Measurements from ENCODE around the gene CRIP1. TPM values are rescaled to one million over a fixed set of nuclear protein-coding genes. Genes with fewer than 3 reads are reported as not detected.

The CRIP1 gene
- total RNA-seq, 1 experiment from 2014 or later = 48.7 TPM

GRCh38 chr14:105478398-105479251 lies 8.1 kb upstream of the CRIP1 start:
- no peaks in the 10 kb centered on the region for H3K36me3 ChIP-seq (ENCODE audit: low read depth, low read length)
- TF ChIP-seq CTCF (conservative IDR thresholded peaks at IDR 0.05; ENCODE audit: low read depth, low read length) = no peak
- no peak overlapping the region for H3K4me2 ChIP-seq (ENCODE audit: low read length)
- H4K20me1 ChIP-seq (ENCODE audit: low read length) = no peaks in the 10 kb centered on the region
- no peaks in the 10 kb centered on the region for H3K9me2 ChIP-seq (replicated peaks; ENCODE audit: low read length)
- CTCF ChIA-PET = no interaction called here
- H3K9me3 ChIP-seq (ENCODE audit: low read length) = no peaks in the 10 kb centered on the region
- no peaks in the 10 kb centered on the region for H3F3A ChIP-seq (ENCODE audit: low read length, unreplicated experiment)
- H3K27ac ChIP-seq (ENCODE audit: low read length) = no peak overlapping the region
- DNase-seq (no peak), ATAC-seq (no peak)
- intact Hi-C loops (cut with micrococcal nuclease) = no loop called here
- H3K9ac ChIP-seq (ENCODE audit: low read length) = no peak overlapping the region
- H3K4me3 ChIP-seq (ENCODE audit: low read length) = no peak overlapping the region
- POLR2A ChIA-PET (ENCODE audit: unreplicated experiment) = no interaction called here
- peaks cover 54% of the 10 kb centered on the region for H3K4me1 ChIP-seq (ENCODE audit: insufficient read depth, low read length)
- peaks cover 8% of the 10 kb centered on the region for H3K79me2 ChIP-seq (ENCODE audit: low read length)
- H2AFZ ChIP-seq (ENCODE audit: low read length) = no peak overlapping the region
- H3K27me3 ChIP-seq (ENCODE audit: low read length) = no peaks in the 10 kb centered on the region
- no TSS peak for BruUV-seq (replicated peaks)

GRCh38 chr14:105479431-105480158 lies 7.1 kb upstream of the CRIP1 start:
- H3K9ac ChIP-seq (ENCODE audit: low read length) = no peak overlapping the region
- H3K27me3 ChIP-seq (ENCODE audit: low read length) = no peaks in the 10 kb centered on the region
- no peaks in the 10 kb centered on the region for H3K9me2 ChIP-seq (replicated peaks; ENCODE audit: low read length)
- H4K20me1 ChIP-seq (ENCODE audit: low read length) = no peaks in the 10 kb centered on the region
- no peak overlapping the region for H3K27ac ChIP-seq (ENCODE audit: low read length)
- no peaks in the 10 kb centered on the region for H3F3A ChIP-seq (ENCODE audit: low read length, unreplicated experiment)
- H3K9me3 ChIP-seq (ENCODE audit: low read length) = no peaks in the 10 kb centered on the region
- H3K36me3 ChIP-seq (ENCODE audit: low read depth, low read length) = no peaks in the 10 kb centered on the region
- intact Hi-C loops (cut with micrococcal nuclease) = no loop called here
- no peak for DNase-seq
- H3K79me2 ChIP-seq (ENCODE audit: low read length) = peaks cover 8% of the 10 kb centered on the region
- H3K4me1 ChIP-seq (ENCODE audit: insufficient read depth, low read length) = peaks cover 56% of the 10 kb centered on the region
- ChIA-PET POLR2A (ENCODE audit: unreplicated experiment) (no interaction called here), CTCF (no interaction called here)
- no peak overlapping the region for H3K4me2 ChIP-seq (ENCODE audit: low read length)
- no peak for TF ChIP-seq EZH2 (IDR thresholded peaks at IDR 0.05; ENCODE audit: low read length, unreplicated experiment)
- no peak for TF ChIP-seq EZH2phosphoT487 (IDR thresholded peaks at IDR 0.05; ENCODE audit: borderline replicate concordance, low read length)
- no peak for TF ChIP-seq CTCF (conservative IDR thresholded peaks at IDR 0.05; ENCODE audit: low read depth, low read length)
- no peak for ATAC-seq
- no peak overlapping the region for H2AFZ ChIP-seq (ENCODE audit: low read length)
- no peak overlapping the region for H3K4me3 ChIP-seq (ENCODE audit: low read length)
- TSS peak; percentile 27 for BruUV-seq (replicated peaks)
